Measurements from ENCODE around the gene TPMT. TPM values are rescaled to one million over a fixed set of nuclear protein-coding genes. Genes with fewer than 3 reads are reported as not detected.

Gene TPMT
- total RNA-seq, 1 experiment from 2014 or later: 14.4 TPM

GRCh38 chr6:18160911-18161310 is 6.0 kb upstream of the TPMT start:
- DNase-seq (ENCODE audit: low spot score): no peak
- no peak overlapping the region for H3K4me3 Mint-ChIP-seq
- CTCF ChIA-PET: interaction anchor here (0.7 kb wide), 2 partner anchors 254 to 346 kb away, joined by 5 to 6 read pairs; no protein-coding TSS in a partner anchor
- ATAC-seq: no peak
- H3K4me1 Mint-ChIP-seq: peaks cover 5% of the 10 kb centered on the region
- POLR2A ChIA-PET: no interaction called here
- 0 out of 2 replicates have a peak, but pooled peaks cover 3% of the 10 kb centered on the region for H3K9me3 Mint-ChIP-seq
- no peak for TF ChIP-seq ZNF396 (CRISPR knock-in tag; IDR thresholded peaks at IDR 0.05; ENCODE audit: borderline replicate concordance)
- no peak for TF ChIP-seq SMAD3 (CRISPR knock-in tag; IDR thresholded peaks at IDR 0.05; ENCODE audit: borderline replicate concordance)
- TF ChIP-seq, protein P1, sequence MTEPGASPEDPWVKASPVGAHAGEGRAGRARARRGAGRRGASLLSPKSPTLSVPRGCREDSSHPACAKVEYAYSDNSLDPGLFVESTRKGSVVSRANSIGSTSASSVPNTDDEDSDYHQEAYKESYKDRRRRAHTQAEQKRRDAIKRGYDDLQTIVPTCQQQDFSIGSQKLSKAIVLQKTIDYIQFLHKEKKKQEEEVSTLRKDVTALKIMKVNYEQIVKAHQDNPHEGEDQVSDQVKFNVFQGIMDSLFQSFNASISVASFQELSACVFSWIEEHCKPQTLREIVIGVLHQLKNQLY (CRISPR knock-in tag; IDR thresholded peaks at IDR 0.05): no peak
- TF ChIP-seq FOXJ3 (CRISPR knock-in tag; IDR thresholded peaks at IDR 0.05; ENCODE audit: borderline replicate concordance): no peak
- no peak for TF ChIP-seq ESRRA (CRISPR knock-in tag; IDR thresholded peaks at IDR 0.05; ENCODE audit: borderline replicate concordance)
- TF ChIP-seq, protein P2, sequence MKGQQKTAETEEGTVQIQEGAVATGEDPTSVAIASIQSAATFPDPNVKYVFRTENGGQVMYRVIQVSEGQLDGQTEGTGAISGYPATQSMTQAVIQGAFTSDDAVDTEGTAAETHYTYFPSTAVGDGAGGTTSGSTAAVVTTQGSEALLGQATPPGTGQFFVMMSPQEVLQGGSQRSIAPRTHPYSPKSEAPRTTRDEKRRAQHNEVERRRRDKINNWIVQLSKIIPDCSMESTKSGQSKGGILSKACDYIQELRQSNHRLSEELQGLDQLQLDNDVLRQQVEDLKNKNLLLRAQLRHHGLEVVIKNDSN (CRISPR knock-in tag; IDR thresholded peaks at IDR 0.05): no peak
- TF ChIP-seq NFYB (CRISPR knock-in tag; conservative IDR thresholded peaks at IDR 0.05; ENCODE audit: low read depth): no peak
- no peak for TF ChIP-seq ZNF425 (CRISPR knock-in tag; conservative IDR thresholded peaks at IDR 0.05)
- no peak for TF ChIP-seq ZBTB43 (CRISPR knock-in tag; IDR thresholded peaks at IDR 0.05)
- no peak for TF ChIP-seq OVOL2 (CRISPR knock-in tag; IDR thresholded peaks at IDR 0.05; ENCODE audit: borderline replicate concordance)
- TF ChIP-seq RORB (CRISPR knock-in tag; IDR thresholded peaks at IDR 0.05): no peak
- H3K36me3 Mint-ChIP-seq: peaks cover 41% of the 10 kb centered on the region
- H3K27me3 Mint-ChIP-seq (ENCODE audit: low read depth): no peaks in the 10 kb centered on the region
- no peak overlapping the region for H3K27ac Mint-ChIP-seq

- H3K4me3 Mint-ChIP-seq: peak overlapping the region; percentile 86
Observed at GRCh38 chr6:18155864-18156421, 1.1 kb upstream of the TPMT start.

More at GRCh38 chr6:18155864-18156421, 1.1 kb upstream of the TPMT start:
- ATAC-seq (peak; percentile 49), DNase-seq (ENCODE audit: low spot score) (peak; percentile 76)
- TF ChIP-seq NFYB (CRISPR knock-in tag; conservative IDR thresholded peaks at IDR 0.05; ENCODE audit: low read depth) (no peak), JAZF1 (CRISPR knock-in tag; IDR thresholded peaks at IDR 0.05) (no peak), ZBTB21 (CRISPR knock-in tag; IDR thresholded peaks at IDR 0.05; ENCODE audit: borderline replicate concordance) (no peak), ESRRA (CRISPR knock-in tag; IDR thresholded peaks at IDR 0.05; ENCODE audit: borderline replicate concordance) (no peak), ZNF416 (CRISPR knock-in tag; IDR thresholded peaks at IDR 0.05) (no peak), FOXJ3 (CRISPR knock-in tag; IDR thresholded peaks at IDR 0.05; ENCODE audit: borderline replicate concordance) (no peak), TCF7 (CRISPR knock-in tag; IDR thresholded peaks at IDR 0.05; ENCODE audit: low read depth) (no peak), ZNF281 (CRISPR knock-in tag; IDR thresholded peaks at IDR 0.05) (no peak), SMAD3 (CRISPR knock-in tag; IDR thresholded peaks at IDR 0.05; ENCODE audit: borderline replicate concordance) (no peak), ZNF219 (CRISPR knock-in tag; IDR thresholded peaks at IDR 0.05; ENCODE audit: borderline replicate concordance) (no peak), ZSCAN18 (CRISPR knock-in tag; IDR thresholded peaks at IDR 0.05) (no peak)
- TF ChIP-seq, protein P3, sequence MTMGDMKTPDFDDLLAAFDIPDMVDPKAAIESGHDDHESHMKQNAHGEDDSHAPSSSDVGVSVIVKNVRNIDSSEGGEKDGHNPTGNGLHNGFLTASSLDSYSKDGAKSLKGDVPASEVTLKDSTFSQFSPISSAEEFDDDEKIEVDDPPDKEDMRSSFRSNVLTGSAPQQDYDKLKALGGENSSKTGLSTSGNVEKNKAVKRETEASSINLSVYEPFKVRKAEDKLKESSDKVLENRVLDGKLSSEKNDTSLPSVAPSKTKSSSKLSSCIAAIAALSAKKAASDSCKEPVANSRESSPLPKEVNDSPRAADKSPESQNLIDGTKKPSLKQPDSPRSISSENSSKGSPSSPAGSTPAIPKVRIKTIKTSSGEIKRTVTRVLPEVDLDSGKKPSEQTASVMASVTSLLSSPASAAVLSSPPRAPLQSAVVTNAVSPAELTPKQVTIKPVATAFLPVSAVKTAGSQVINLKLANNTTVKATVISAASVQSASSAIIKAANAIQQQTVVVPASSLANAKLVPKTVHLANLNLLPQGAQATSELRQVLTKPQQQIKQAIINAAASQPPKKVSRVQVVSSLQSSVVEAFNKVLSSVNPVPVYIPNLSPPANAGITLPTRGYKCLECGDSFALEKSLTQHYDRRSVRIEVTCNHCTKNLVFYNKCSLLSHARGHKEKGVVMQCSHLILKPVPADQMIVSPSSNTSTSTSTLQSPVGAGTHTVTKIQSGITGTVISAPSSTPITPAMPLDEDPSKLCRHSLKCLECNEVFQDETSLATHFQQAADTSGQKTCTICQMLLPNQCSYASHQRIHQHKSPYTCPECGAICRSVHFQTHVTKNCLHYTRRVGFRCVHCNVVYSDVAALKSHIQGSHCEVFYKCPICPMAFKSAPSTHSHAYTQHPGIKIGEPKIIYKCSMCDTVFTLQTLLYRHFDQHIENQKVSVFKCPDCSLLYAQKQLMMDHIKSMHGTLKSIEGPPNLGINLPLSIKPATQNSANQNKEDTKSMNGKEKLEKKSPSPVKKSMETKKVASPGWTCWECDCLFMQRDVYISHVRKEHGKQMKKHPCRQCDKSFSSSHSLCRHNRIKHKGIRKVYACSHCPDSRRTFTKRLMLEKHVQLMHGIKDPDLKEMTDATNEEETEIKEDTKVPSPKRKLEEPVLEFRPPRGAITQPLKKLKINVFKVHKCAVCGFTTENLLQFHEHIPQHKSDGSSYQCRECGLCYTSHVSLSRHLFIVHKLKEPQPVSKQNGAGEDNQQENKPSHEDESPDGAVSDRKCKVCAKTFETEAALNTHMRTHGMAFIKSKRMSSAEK (CRISPR knock-in tag; IDR thresholded peaks at IDR 0.05; ENCODE audit: borderline replicate concordance): no peak
- ChIA-PET CTCF (interaction anchor here (0.6 to 1.2 kb wide), 4 partner anchors 27 to 157 kb away, joined by 3 to 7 read pairs (median 3); partner anchors contain the start of gene NHLRC1), POLR2A (interaction anchor here (0.9 kb wide), 2 partner anchors 44 to 53 kb away, joined by 3 read pairs; no protein-coding TSS in a partner anchor)
- H3K27me3 Mint-ChIP-seq (ENCODE audit: low read depth): no peaks in the 10 kb centered on the region
- H3K4me1 Mint-ChIP-seq: peaks cover 22% of the 10 kb centered on the region
- peak overlapping the region; percentile 53; the same call in 1 of the 2 replicates for H3K27ac Mint-ChIP-seq
- 0 out of 2 replicates have a peak, but pooled peaks cover 3% of the 10 kb centered on the region for H3K9me3 Mint-ChIP-seq
- peaks cover 16% of the 10 kb centered on the region for H3K36me3 Mint-ChIP-seq

Data from WTC11 (cell line).